ENCODE results near the gene TCF23.
"Not testable (repeated sequence)": the region's sequence is repeated elsewhere in the genome, so short reads cannot be mapped to it uniquely, and the experiment has no call there.

The TCF23 gene

GRCh38 chr2:27186613-27187345 lies 38.0 kb downstream of the TCF23 start:
- no peak for DNase-seq (ENCODE audit: low read depth in 3 of 3, low spot score in 1 of 3)

DNA sequence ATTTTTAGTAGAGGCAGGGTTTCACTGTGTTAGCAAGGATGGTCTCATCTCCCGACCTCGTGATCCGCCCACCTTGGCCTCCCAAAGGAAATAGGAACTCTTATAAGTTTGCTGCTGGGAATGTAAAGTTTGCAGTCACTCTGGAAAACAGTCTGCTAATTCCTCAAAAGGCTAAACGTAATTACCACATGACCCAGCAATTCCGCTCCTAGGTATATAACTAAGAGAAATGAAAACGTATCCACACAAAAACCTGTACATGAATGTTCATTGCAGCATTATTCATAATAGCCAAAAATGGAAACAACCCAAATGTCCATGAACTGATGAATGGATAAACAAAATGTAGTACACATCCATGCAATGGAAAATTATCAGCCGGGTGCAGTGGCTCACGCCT lies 41.2 kb downstream of the TCF23 start:
- DNase-seq (ENCODE audit: low read depth in 3 of 3, low spot score in 1 of 3) = no peak

GRCh38 chr2:27191070-27191829 lies 42.4 kb downstream of the TCF23 start:
- DNase-seq (ENCODE audit: low read depth in 3 of 3, low spot score in 1 of 3) = peak in 1 of 3 donors; percentile 9

- DNase-seq (ENCODE audit: low read depth in 3 of 3, low spot score in 1 of 3) = no peak
Observed at GRCh38 chr2:27194538-27195354, 45.9 kb downstream of the TCF23 start.

- DNase-seq (ENCODE audit: low read depth in 3 of 3, low spot score in 1 of 3) = not testable (repeated sequence)
Observed at GRCh38 chr2:27195799-27196198, 47.0 kb downstream of the TCF23 start.

DNA sequence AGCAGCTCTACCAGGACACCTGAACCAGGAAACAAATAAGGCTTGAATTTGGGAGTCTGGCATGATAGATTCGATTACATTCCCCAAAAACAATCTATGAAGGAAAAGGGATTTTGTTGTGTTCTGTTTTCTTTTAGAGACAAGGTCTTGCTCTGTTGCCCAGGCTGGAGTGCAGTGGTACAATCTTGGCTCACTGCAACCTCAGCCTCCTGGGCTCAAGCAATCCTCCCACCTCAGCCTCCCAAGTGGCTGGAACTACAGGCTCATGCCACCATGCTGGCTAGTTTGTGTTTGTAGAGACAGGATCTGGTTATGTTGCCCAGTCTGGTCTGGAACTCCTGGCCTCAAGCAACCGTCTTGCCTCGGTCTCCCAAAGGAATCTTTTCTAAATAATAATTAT lies 49.3 kb downstream of the TCF23 start:
- DNase-seq (ENCODE audit: low read depth in 3 of 3, low spot score in 1 of 3) = not testable (repeated sequence)

GRCh38 chr2:27198627-27199026 lies 49.8 kb downstream of the TCF23 start:
- DNase-seq (ENCODE audit: low read depth in 3 of 3, low spot score in 1 of 3) = no peak

GRCh38 chr2:27199241-27199640 lies 50.4 kb downstream of the TCF23 start:
- no peak for DNase-seq (ENCODE audit: low read depth in 3 of 3, low spot score in 1 of 3)

GRCh38 chr2:27201675-27202074 lies 52.9 kb downstream of the TCF23 start:
- DNase-seq (ENCODE audit: low read depth in 3 of 3, low spot score in 1 of 3) = no peak

DNA sequence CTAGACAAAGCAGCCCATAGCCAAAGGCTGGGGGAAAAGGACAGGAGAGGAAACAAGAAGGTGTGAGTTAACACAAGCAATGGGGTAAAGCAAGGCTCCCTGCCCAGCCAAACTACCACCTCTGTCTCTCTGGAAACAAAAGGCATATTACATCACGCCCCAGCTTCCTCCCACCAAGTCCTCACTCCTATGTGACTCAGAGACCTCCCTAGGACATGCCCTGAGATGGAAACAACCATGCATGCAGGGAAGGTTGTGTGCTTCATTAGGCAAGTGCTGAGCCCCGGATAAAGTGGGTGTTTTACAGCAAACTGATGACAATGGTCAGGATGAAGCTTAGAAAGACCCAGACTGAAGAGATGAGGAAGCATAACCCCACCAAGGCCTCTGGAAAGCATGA lies 54.0 kb downstream of the TCF23 start:
- DNase-seq (ENCODE audit: low read depth in 3 of 3, low spot score in 1 of 3) = no peak

GRCh38 chr2:27203741-27204140 lies 54.9 kb downstream of the TCF23 start:
- no peak for DNase-seq (ENCODE audit: low read depth in 3 of 3, low spot score in 1 of 3)

DNA sequence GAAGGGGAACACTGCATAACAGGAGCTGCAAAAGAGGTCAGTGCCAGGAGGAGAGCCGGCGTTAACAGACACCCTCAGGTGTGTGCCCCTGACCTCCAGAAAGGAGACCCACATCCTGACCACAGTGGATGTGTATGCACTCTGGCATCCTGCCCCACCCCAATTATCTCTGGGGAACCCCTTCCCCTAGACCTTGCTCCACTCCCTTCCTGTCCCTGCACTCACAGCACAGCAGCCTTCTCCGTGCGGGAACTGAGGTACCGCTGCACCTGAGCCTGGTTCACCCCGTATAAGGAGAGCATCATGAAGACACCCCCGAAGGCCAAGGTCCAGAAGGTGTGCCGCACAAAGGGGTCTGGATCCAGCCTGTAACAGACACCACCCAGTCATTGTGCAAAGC lies 55.8 kb downstream of the TCF23 start:
- no peak for DNase-seq (ENCODE audit: low read depth in 3 of 3, low spot score in 1 of 3)

- DNase-seq (ENCODE audit: low read depth in 3 of 3, low spot score in 1 of 3) = no peak
Observed at GRCh38 chr2:27205206-27205605, 56.4 kb downstream of the TCF23 start.

DNA sequence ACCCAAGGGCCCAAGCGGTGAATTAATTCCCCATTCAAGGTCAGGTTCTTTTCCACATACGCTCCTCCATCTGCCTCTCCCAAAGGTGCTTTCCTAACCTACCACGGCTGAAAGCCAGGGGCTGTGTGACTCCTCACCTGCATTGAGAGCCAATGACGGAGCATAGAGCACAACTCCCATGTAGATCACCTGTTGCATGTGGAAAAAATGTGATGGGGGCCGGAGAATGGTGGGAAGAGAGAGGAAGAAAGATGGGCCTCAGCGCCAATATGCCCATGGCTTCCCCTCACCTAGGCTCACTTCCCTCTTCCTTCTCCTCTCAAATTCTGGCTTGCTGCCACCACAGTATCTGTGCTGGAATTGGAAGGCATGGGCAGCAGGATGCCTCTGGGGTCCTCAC lies 57.5 kb downstream of the TCF23 start:
- DNase-seq (ENCODE audit: low read depth in 3 of 3, low spot score in 1 of 3) = no peak
